Tibial nerve (tissue), 4 donors: ENCODE results near the gene PCGF5.

Experiments
- CTCF ChIP-seq, 5 experiments: fragments of 200-600 bp in 3 of 5; fragments of 450-650 bp in 2 of 5; sonication (generic) in 3 of 5; IDR thresholded peaks; one replicate each; pipeline ENCODE4 v1.5.1; 2016 to 2019; ENCODE audit warnings: antibody characterized with exemption in 5 of 5, mild to moderate bottlenecking in 3 of 5, moderate library complexity in 2 of 5
- EP300 ChIP-seq, 2 donors: sonication (generic); formaldehyde crosslinking; IDR thresholded peaks; one replicate each; pipeline ENCODE4 v1.6.1; 2017; ENCODE audit warnings: antibody characterized with exemption in 2 of 2, mild to moderate bottlenecking in 1 of 2
- POLR2A ChIP-seq, 2 donors: fragments of 450-650 bp; IDR thresholded peaks; one replicate each; pipeline ENCODE4 v1.6.1; 2017; ENCODE audit warnings: antibody characterized with exemption in 2 of 2, mild to moderate bottlenecking in 2 of 2, moderate library complexity in 2 of 2

DNA sequence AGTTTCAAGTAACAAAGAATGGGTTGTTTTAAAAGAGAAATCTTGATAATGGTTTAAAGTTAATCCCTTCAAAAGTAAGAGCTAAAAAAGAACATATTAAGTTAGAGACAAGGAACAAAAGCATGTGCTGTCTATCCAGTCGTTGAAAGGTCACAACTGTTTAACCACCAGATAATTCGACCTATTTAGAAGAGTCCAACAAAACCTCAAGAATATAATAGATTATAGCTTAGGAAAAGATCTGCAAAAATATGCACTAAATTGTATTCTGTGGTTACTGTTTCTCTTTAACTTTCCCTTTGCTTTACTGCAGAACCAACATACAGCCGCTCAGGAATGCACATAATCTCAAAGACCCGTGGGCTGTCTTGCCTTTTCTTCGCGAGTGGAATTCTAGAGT is 74.9 kb downstream of the PCGF5 start:
- TF ChIP-seq CTCF (IDR thresholded peaks at IDR 0.05): no peak
- no peak for TF ChIP-seq EP300 (IDR thresholded peaks at IDR 0.05)
- TF ChIP-seq POLR2A (IDR thresholded peaks at IDR 0.05): no peak
